ENCODE results near the gene ATP8A2. TPM values are rescaled to one million over a fixed set of nuclear protein-coding genes. Genes with fewer than 3 reads are reported as not detected.

The ATP8A2 gene
- total RNA-seq, 4 donors from 2014 or later = not detected

DNA sequence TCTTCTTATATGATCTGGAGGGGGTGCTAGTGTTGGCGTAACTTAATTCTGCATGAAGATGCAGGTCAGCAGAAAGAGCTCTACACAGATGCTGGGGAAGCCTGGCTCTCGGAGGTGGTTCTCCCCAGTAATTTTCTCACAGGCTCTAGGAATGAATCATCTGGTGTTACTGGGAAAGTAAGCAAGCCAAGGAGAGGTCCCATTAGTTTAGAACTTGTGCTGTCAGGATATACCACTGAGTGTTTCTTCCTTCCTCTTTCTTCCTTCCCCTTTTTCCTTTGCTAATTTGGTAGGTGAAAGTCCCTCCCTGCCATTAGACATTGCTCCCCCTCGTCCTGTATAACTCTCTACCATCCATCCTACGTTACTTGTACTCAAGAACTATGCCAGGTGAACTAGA, 68.3 kb downstream of the ATP8A2 start:
- no peaks in the 10 kb centered on the region for H3K27me3 ChIP-seq
- H3K4me1 ChIP-seq = no peaks in the 10 kb centered on the region
- ATAC-seq (no peak), DNase-seq (no peak)
- H3K36me3 ChIP-seq = no peaks in the 10 kb centered on the region
- no peak overlapping the region for H3K27ac ChIP-seq
- H3K4me3 ChIP-seq = no peak overlapping the region
- TF ChIP-seq POLR2A (IDR thresholded peaks at IDR 0.05) = no peak
- TF ChIP-seq, protein P1, sequence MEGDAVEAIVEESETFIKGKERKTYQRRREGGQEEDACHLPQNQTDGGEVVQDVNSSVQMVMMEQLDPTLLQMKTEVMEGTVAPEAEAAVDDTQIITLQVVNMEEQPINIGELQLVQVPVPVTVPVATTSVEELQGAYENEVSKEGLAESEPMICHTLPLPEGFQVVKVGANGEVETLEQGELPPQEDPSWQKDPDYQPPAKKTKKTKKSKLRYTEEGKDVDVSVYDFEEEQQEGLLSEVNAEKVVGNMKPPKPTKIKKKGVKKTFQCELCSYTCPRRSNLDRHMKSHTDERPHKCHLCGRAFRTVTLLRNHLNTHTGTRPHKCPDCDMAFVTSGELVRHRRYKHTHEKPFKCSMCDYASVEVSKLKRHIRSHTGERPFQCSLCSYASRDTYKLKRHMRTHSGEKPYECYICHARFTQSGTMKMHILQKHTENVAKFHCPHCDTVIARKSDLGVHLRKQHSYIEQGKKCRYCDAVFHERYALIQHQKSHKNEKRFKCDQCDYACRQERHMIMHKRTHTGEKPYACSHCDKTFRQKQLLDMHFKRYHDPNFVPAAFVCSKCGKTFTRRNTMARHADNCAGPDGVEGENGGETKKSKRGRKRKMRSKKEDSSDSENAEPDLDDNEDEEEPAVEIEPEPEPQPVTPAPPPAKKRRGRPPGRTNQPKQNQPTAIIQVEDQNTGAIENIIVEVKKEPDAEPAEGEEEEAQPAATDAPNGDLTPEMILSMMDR (IDR thresholded peaks at IDR 0.05 in 4 of 5, conservative IDR thresholded peaks at IDR 0.05 in 1 of 5) = no peak
- intact Hi-C loops (cut with DNase I; ENCODE audit: low total_unique reads) (no loop called here), in situ Hi-C loops (cut with MboI; ENCODE audit: low sequenced_read_pairs in 4 of 4) (no loop called here)
- H3K9me3 ChIP-seq = no peaks in the 10 kb centered on the region

DNA sequence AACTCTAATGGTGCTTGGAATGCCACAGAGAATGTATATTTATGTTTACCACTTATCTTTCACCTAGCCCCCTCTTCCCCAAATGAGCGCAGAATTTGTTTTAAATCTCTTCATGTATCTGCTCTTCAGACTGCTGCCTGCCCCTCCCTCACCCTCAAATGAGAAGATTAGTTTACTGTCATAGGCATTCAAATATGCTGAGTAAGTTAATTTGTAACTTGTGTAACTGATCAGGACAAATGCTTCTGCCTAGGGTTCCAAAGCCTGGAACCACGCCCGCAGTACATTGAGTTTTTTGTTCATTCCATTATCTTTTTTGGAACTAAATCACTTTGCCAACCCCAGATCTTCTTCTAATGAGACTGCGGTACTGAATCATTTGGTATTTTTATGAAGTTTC, 74.5 kb downstream of the ATP8A2 start:
- no peak overlapping the region for H3K4me3 ChIP-seq
- TF ChIP-seq, protein P1 (IDR thresholded peaks at IDR 0.05 in 4 of 5, conservative IDR thresholded peaks at IDR 0.05 in 1 of 5) = no peak
- TF ChIP-seq POLR2A (IDR thresholded peaks at IDR 0.05) = no peak
- no peak for DNase-seq
- no peaks in the 10 kb centered on the region for H3K27me3 ChIP-seq
- no peaks in the 10 kb centered on the region for H3K36me3 ChIP-seq
- no peak overlapping the region for H3K27ac ChIP-seq
- H3K9me3 ChIP-seq = no peaks in the 10 kb centered on the region
- intact Hi-C loops (cut with DNase I; ENCODE audit: low total_unique reads) = no loop called here
- in situ Hi-C loops (cut with MboI; ENCODE audit: low sequenced_read_pairs in 4 of 4) = no loop called here
- no peaks in the 10 kb centered on the region for H3K4me1 ChIP-seq
- ATAC-seq = no peak

DNA sequence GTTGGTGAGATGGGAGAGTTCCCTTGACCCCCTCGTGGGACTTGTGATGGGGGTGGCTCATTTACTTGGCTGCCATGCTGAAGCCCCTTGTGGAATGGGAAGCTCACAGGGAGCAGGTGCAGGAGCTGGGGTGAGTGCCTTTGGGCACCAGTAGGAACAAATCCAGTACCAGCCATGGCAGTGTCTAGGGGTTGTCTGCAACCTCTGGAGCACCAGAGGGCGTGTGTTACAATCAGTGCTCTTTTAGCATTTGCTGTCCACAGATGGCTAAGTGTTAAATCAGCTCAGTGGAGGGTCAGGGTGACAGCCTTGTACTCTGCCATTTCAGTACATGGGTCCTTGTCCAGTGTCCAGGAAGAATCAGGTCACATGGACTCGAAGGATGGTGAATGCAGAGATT, 75.6 kb downstream of the ATP8A2 start:
- no peak for DNase-seq
- intact Hi-C loops (cut with DNase I; ENCODE audit: low total_unique reads) = no loop called here

DNA sequence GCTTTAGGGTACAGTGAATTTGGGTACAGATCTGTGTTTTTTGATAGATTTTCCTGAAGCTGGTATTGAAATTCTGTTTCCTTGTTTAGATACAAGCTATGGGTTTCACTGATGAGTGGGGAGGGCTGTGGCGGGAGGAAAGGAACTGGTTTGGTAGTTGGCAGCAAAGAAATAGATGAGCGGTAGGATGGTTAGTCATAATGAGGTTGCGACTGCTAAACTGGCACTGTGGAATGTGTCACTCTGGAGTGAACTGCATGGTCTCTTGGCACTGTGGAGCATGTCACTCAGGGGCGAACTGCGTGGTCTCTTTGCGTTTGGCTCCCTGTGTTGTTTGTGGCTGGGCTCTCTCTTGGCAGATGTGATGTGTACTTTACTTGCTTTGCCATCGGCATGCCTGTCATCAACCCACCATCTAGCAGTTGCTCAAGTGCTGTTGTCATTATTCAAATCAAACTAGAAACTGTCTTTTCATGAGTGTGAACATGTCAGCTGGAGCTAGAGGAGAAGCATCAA, 82.1 kb downstream of the ATP8A2 start:
- ATAC-seq = no peak
- DNase-seq = no peak
- Histone ChIP-seq H3K4me1 (no peaks in the 10 kb centered on the region), H3K9me3 (no peaks in the 10 kb centered on the region), H3K27me3 (no peaks in the 10 kb centered on the region), H3K4me3 (no peak overlapping the region), H3K36me3 (no peaks in the 10 kb centered on the region), H3K27ac (no peak overlapping the region)
- in situ Hi-C loops (cut with MboI; ENCODE audit: low sequenced_read_pairs in 4 of 4) = no loop called here
- TF ChIP-seq POLR2A (IDR thresholded peaks at IDR 0.05) = no peak
- TF ChIP-seq, protein P1 (IDR thresholded peaks at IDR 0.05 in 4 of 5, conservative IDR thresholded peaks at IDR 0.05 in 1 of 5) = no peak
- intact Hi-C loops (cut with DNase I; ENCODE audit: low total_unique reads) = no loop called here

More for the DNA sequence above, 75.6 kb downstream of the ATP8A2 start:
- Histone ChIP-seq H3K4me3 (no peak overlapping the region), H3K27ac (no peak overlapping the region), H3K9me3 (no peaks in the 10 kb centered on the region), H3K36me3 (no peaks in the 10 kb centered on the region), H3K4me1 (no peaks in the 10 kb centered on the region), H3K27me3 (no peaks in the 10 kb centered on the region)
- in situ Hi-C loops (cut with MboI; ENCODE audit: low sequenced_read_pairs in 4 of 4) = no loop called here
- ATAC-seq = no peak
- no peak for TF ChIP-seq POLR2A (IDR thresholded peaks at IDR 0.05)
- TF ChIP-seq, protein P1 (IDR thresholded peaks at IDR 0.05 in 4 of 5, conservative IDR thresholded peaks at IDR 0.05 in 1 of 5) = no peak

DNA sequence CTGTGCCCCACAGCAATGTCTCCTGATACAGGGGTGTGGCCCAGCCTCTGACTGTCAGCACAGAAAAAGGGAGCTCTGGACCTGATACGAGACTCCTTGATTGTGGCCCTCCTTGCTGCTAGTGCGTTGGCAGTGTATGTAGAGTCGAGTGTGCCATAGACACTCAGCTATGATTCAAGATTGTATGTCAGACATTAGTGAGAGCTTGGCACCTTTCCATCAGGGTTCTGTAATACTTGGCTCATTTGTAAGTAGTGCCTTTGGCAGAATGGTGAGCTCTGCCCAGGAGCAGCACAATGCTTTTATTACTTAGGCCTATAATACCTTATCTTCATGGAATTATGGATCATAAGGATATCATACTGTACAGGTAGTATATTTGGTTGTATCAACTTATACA, 83.4 kb downstream of the ATP8A2 start:
- Histone ChIP-seq H3K9me3 (no peaks in the 10 kb centered on the region), H3K4me1 (no peaks in the 10 kb centered on the region), H3K27me3 (no peaks in the 10 kb centered on the region), H3K4me3 (no peak overlapping the region), H3K36me3 (no peaks in the 10 kb centered on the region), H3K27ac (no peak overlapping the region)
- TF ChIP-seq POLR2A (IDR thresholded peaks at IDR 0.05) = no peak
- TF ChIP-seq, protein P1 (IDR thresholded peaks at IDR 0.05 in 4 of 5, conservative IDR thresholded peaks at IDR 0.05 in 1 of 5) = no peak
- ATAC-seq (no peak), DNase-seq (no peak)
- in situ Hi-C loops (cut with MboI; ENCODE audit: low sequenced_read_pairs in 4 of 4) (no loop called here), intact Hi-C loops (cut with DNase I; ENCODE audit: low total_unique reads) (no loop called here)
